Upper lobe of right lung (tissue), 1 donor: ENCODE results near the gene MYCN. TPM values are rescaled to one million over a fixed set of nuclear protein-coding genes. Genes with fewer than 3 reads are reported as not detected.

Experiments used
- ATAC-seq: fragments of 200-7000 bp; cut with Tn5 transposase; one replicate; pipeline ENCODE4 v1.9.1; 2020; ENCODE audit warnings: mild to moderate bottlenecking, moderate library complexity
- DNase-seq: peaks from one replicate; pipeline ENCODE4 v3.0.0-alpha.2; 2020
- H3K27ac ChIP-seq: fragments of 200-600 bp; one replicate; pipeline ENCODE4 v1.8.0; 2022
- H3K27me3 ChIP-seq: fragments of 200-600 bp; one replicate; pipeline ENCODE4 v1.8.0; 2022; ENCODE audit warnings: mild to moderate bottlenecking
- H3K36me3 ChIP-seq: fragments of 200-600 bp; one replicate; pipeline ENCODE4 v1.8.0; 2022
- H3K4me1 ChIP-seq: fragments of 200-600 bp; one replicate; pipeline ENCODE4 v1.8.0; 2022
- H3K4me3 ChIP-seq: fragments of 200-600 bp; one replicate; pipeline ENCODE4 v1.8.0; 2022; ENCODE audit warnings: mild to moderate bottlenecking
- H3K9me3 ChIP-seq: fragments of 200-600 bp; one replicate; pipeline ENCODE4 v1.8.0; 2022
- CTCF ChIP-seq: fragments of 200-600 bp; IDR thresholded peaks from one replicate; pipeline ENCODE4 v1.8.0; 2022; ENCODE audit warnings: antibody characterized with exemption
- intact Hi-C: fragments of 100-400 bp; cut with DNase I; formaldehyde crosslinking; loops from one replicate; pipeline ENCODE4 v1.11.0; 2022
- total RNA-seq: library from RNA; stranded (reverse); fragmentation: NEBNext Ultra II Directional; extraction: Animal tissue kit (Norgen Biotek cat#: 25700); gene quantifications from one replicate; pipeline ENCODE4 v1.2.1, GENCODE V29; 2021
- donor health status: DM: no; HTN: yes; CAD: no; lungs with severe emphysema.

MYCN gene
- total RNA-seq, 1 donor from 2014 or later: 0.49 TPM

- Histone ChIP-seq H3K9me3 (no peaks in the 10 kb centered on the region), H3K27me3 (no peaks in the 10 kb centered on the region), H3K27ac (no peak overlapping the region), H3K4me3 (no peak overlapping the region), H3K4me1 (no peaks in the 10 kb centered on the region), H3K36me3 (no peaks in the 10 kb centered on the region)
- DNase-seq (no peak), ATAC-seq (no peak)
- no peak for TF ChIP-seq CTCF
- intact Hi-C loops: no loop called here
These were observed 34.4 kb downstream of the MYCN start for GRCh38 chr2:15974565-15975260.

GRCh38 chr2:15975261-15975600, 34.9 kb downstream of the MYCN start:
- Histone ChIP-seq H3K9me3 (no peaks in the 10 kb centered on the region), H3K4me1 (no peaks in the 10 kb centered on the region), H3K27ac (no peak overlapping the region), H3K27me3 (no peaks in the 10 kb centered on the region), H3K36me3 (no peaks in the 10 kb centered on the region), H3K4me3 (no peak overlapping the region)
- intact Hi-C loops: no loop called here
- DNase-seq (no peak), ATAC-seq (no peak)
- no peak for TF ChIP-seq CTCF

DNA sequence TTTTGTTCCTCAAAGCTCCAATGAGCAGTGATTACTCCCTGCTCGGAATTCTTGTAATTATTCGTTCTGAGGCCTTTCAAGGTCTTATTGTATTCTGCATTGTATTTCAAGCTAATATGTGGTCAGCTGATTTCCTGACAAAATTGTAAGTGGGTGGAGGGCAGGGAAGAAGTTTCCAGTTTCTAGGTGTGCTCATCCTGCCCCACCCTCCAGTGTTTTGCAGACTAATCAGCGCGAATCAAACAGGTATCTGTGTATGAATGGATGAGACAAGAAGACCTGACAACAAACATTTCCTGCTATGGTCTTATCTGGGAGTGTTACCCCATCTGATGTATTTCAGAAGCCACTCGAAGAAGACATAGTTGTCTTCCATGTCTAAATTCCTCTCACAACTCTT, 35.3 kb downstream of the MYCN start:
- no peak overlapping the region for H3K27ac ChIP-seq
- TF ChIP-seq CTCF: no peak
- H3K4me1 ChIP-seq: no peaks in the 10 kb centered on the region
- H3K4me3 ChIP-seq: no peak overlapping the region
- ATAC-seq (no peak), DNase-seq (no peak)
- no peaks in the 10 kb centered on the region for H3K36me3 ChIP-seq
- H3K9me3 ChIP-seq: no peaks in the 10 kb centered on the region
- intact Hi-C loops: no loop called here
- no peaks in the 10 kb centered on the region for H3K27me3 ChIP-seq

- H3K4me3 ChIP-seq: no peak overlapping the region
- no peaks in the 10 kb centered on the region for H3K9me3 ChIP-seq
- intact Hi-C loops: no loop called here
- H3K4me1 ChIP-seq: no peaks in the 10 kb centered on the region
- H3K27me3 ChIP-seq: no peaks in the 10 kb centered on the region
- no peak overlapping the region for H3K27ac ChIP-seq
- no peaks in the 10 kb centered on the region for H3K36me3 ChIP-seq
- no peak for TF ChIP-seq CTCF
- ATAC-seq (no peak), DNase-seq (no peak)
These were observed 36.0 kb downstream of the MYCN start for GRCh38 chr2:15976354-15976753.

- intact Hi-C loops: no loop called here
- no peaks in the 10 kb centered on the region for H3K4me1 ChIP-seq
- no peak for TF ChIP-seq CTCF
- ATAC-seq (no peak), DNase-seq (no peak)
- no peaks in the 10 kb centered on the region for H3K36me3 ChIP-seq
- no peak overlapping the region for H3K4me3 ChIP-seq
- no peaks in the 10 kb centered on the region for H3K27me3 ChIP-seq
- H3K9me3 ChIP-seq: no peaks in the 10 kb centered on the region
- H3K27ac ChIP-seq: no peak overlapping the region
These were observed 38.9 kb downstream of the MYCN start for GRCh38 chr2:15979051-15979758.
